ENCODE data around the gene HMX1. TPM values are rescaled to one million over a fixed set of nuclear protein-coding genes. Genes with fewer than 3 reads are reported as not detected.

HMX1 gene
- total RNA-seq, 1 experiment from 2014 or later, result 0.20 TPM

GRCh38 chr4:8840816-8841455 lies 30.7 kb downstream of the HMX1 start:
- Histone ChIP-seq H3K27me3 (replicated peaks; ENCODE audit: control insufficient read depth, insufficient read depth, low read length) (no peaks in the 10 kb centered on the region), H3K36me3 (ENCODE audit: control insufficient read depth, insufficient read depth, low read length) (no peaks in the 10 kb centered on the region), H3K9me3 (no peaks in the 10 kb centered on the region), H3K4me3 (ENCODE audit: low read depth, low read length) (no peak overlapping the region), H3K4me1 (no peaks in the 10 kb centered on the region)
- no peak overlapping the region for H3K4me3 Mint-ChIP-seq (ENCODE audit: unreplicated experiment)
- H3K27ac Mint-ChIP-seq (ENCODE audit: unreplicated experiment), result no peak overlapping the region
- peaks cover 3% of the 10 kb centered on the region for H3K27me3 Mint-ChIP-seq (ENCODE audit: insufficient read depth, unreplicated experiment)
- BruUV-seq (replicated peaks), result no TSS peak
- H3K9me3 Mint-ChIP-seq (ENCODE audit: unreplicated experiment), result no peaks in the 10 kb centered on the region
- H3K36me3 Mint-ChIP-seq (ENCODE audit: insufficient read depth, unreplicated experiment), result no peaks in the 10 kb centered on the region
- POLR2A ChIA-PET, result no interaction called here
- CTCF ChIA-PET, result no interaction called here
- intact Hi-C loops (cut with micrococcal nuclease; ENCODE audit: unreplicated experiment), result no loop called here
- TF ChIP-seq CTCF (IDR thresholded peaks at IDR 0.05; ENCODE audit: insufficient read depth in 1 of 2, low read depth in 1 of 2, low read length in 1 of 2, severe bottlenecking in 1 of 2, unreplicated experiment in 1 of 2), result no peak
- no peaks in the 10 kb centered on the region for H3K4me1 Mint-ChIP-seq (ENCODE audit: low read depth, unreplicated experiment)
- DNase-seq, result peak in 1 of 2 experiments; percentile 19

GRCh38 chr4:8840006-8840793 lies 31.4 kb downstream of the HMX1 start:
- intact Hi-C loops (cut with micrococcal nuclease; ENCODE audit: unreplicated experiment), result no loop called here
- Histone ChIP-seq H3K36me3 (ENCODE audit: control insufficient read depth, insufficient read depth, low read length) (no peaks in the 10 kb centered on the region), H3K27me3 (replicated peaks; ENCODE audit: control insufficient read depth, insufficient read depth, low read length) (no peaks in the 10 kb centered on the region), H3K9me3 (no peaks in the 10 kb centered on the region), H3K4me3 (ENCODE audit: low read depth, low read length) (no peak overlapping the region), H3K4me1 (no peaks in the 10 kb centered on the region)
- BruUV-seq (replicated peaks), result no TSS peak
- no peaks in the 10 kb centered on the region for H3K4me1 Mint-ChIP-seq (ENCODE audit: low read depth, unreplicated experiment)
- H3K9me3 Mint-ChIP-seq (ENCODE audit: unreplicated experiment), result no peaks in the 10 kb centered on the region
- H3K36me3 Mint-ChIP-seq (ENCODE audit: insufficient read depth, unreplicated experiment), result no peaks in the 10 kb centered on the region
- CTCF ChIA-PET, result no interaction called here
- TF ChIP-seq CTCF (IDR thresholded peaks at IDR 0.05; ENCODE audit: insufficient read depth in 1 of 2, low read depth in 1 of 2, low read length in 1 of 2, severe bottlenecking in 1 of 2, unreplicated experiment in 1 of 2), result no peak
- H3K4me3 Mint-ChIP-seq (ENCODE audit: unreplicated experiment), result no peak overlapping the region
- peaks cover 3% of the 10 kb centered on the region for H3K27me3 Mint-ChIP-seq (ENCODE audit: insufficient read depth, unreplicated experiment)
- peak in 1 of 2 experiments; percentile 34 for DNase-seq
- H3K27ac Mint-ChIP-seq (ENCODE audit: unreplicated experiment), result no peak overlapping the region
- POLR2A ChIA-PET, result no interaction called here

- Histone ChIP-seq H3K9me3 (no peaks in the 10 kb centered on the region), H3K27me3 (replicated peaks; ENCODE audit: control insufficient read depth, insufficient read depth, low read length) (no peaks in the 10 kb centered on the region), H3K4me3 (ENCODE audit: low read depth, low read length) (no peak overlapping the region), H3K4me1 (no peaks in the 10 kb centered on the region), H3K36me3 (ENCODE audit: control insufficient read depth, insufficient read depth, low read length) (no peaks in the 10 kb centered on the region)
- H3K4me3 Mint-ChIP-seq (ENCODE audit: unreplicated experiment), result no peak overlapping the region
- ChIA-PET CTCF (no interaction called here), POLR2A (no interaction called here)
- peak in 1 of 2 experiments; percentile 14 for DNase-seq
- TF ChIP-seq CTCF (IDR thresholded peaks at IDR 0.05; ENCODE audit: insufficient read depth in 1 of 2, low read depth in 1 of 2, low read length in 1 of 2, severe bottlenecking in 1 of 2, unreplicated experiment in 1 of 2), result no peak
- intact Hi-C loops (cut with micrococcal nuclease; ENCODE audit: unreplicated experiment), result no loop called here
- no peaks in the 10 kb centered on the region for H3K4me1 Mint-ChIP-seq (ENCODE audit: low read depth, unreplicated experiment)
- no peak overlapping the region for H3K27ac Mint-ChIP-seq (ENCODE audit: unreplicated experiment)
- no peaks in the 10 kb centered on the region for H3K27me3 Mint-ChIP-seq (ENCODE audit: insufficient read depth, unreplicated experiment)
- H3K36me3 Mint-ChIP-seq (ENCODE audit: insufficient read depth, unreplicated experiment), result no peaks in the 10 kb centered on the region
- BruUV-seq (replicated peaks), result no TSS peak
- no peaks in the 10 kb centered on the region for H3K9me3 Mint-ChIP-seq (ENCODE audit: unreplicated experiment)
Observed at GRCh38 chr4:8838961-8839431, 32.6 kb downstream of the HMX1 start.

Data from Caco-2 (cell line).